ENCODE results near the gene GPRC5A. TPM values are rescaled to one million over a fixed set of nuclear protein-coding genes. Genes with fewer than 3 reads are reported as not detected.

Gene GPRC5A
- total and polyA plus RNA-seq, 2 of the 8 experiments (the other 6 are each of a cell fraction or from before 2014, with no cell fraction given) = 1.0 to 1.4 TPM

GRCh38 chr12:12885096-12885792 is 6.1 kb upstream of the GPRC5A start:
- Histone ChIP-seq H3K9ac (replicated peaks in 1 of 4; ENCODE audit: extremely low read depth in 1 of 4, low read depth in 3 of 4, low read length in 3 of 4) (no peak overlapping the region), H2BK5ac (ENCODE audit: low read depth, low read length) (no peak overlapping the region; the same call in 1 of the 2 replicates), H2BK120ac (replicated peaks; ENCODE audit: low read depth, low read length) (peak overlapping the region; percentile 25), H3K4me1 (replicated peaks in 1 of 4; ENCODE audit: control insufficient read depth in 3 of 4, insufficient read depth in 4 of 4, low read length in 3 of 4) (peaks cover 5 to 13% (median 9%) of the 10 kb centered on the region in 4 experiments; a peak in 6 of 7 replicates), H2AK5ac (ENCODE audit: low read depth, low read length) (peak overlapping the region; percentile 43), H2BK15ac (ENCODE audit: low read length) (0 out of 2 replicates have a peak overlapping the region, but pooled peaks have one; percentile 63), H3K27ac (ENCODE audit: low read depth, low read length) (no peak overlapping the region), H4K20me1 (replicated peaks in 1 of 2; ENCODE audit: control insufficient read depth in 1 of 2, insufficient read depth in 2 of 2, low read length in 2 of 2) (no peaks in the 10 kb centered on the region), H3K36me3 (ENCODE audit: control insufficient read depth in 2 of 4, insufficient read depth in 4 of 4, low read length in 3 of 4) (no peaks in the 10 kb centered on the region), H3K23ac (ENCODE audit: insufficient read length) (no peak overlapping the region), H3K79me1 (ENCODE audit: low read depth, low read length) (no peaks in the 10 kb centered on the region), H3K4ac (replicated peaks; ENCODE audit: insufficient read length, low read depth, low read length) (no peak overlapping the region), H3K23me2 (ENCODE audit: low read depth, low read length) (no peaks in the 10 kb centered on the region), H2BK20ac (ENCODE audit: low read length) (peak overlapping the region; percentile 2; the same call in 1 of the 2 replicates), H3K56ac (replicated peaks; ENCODE audit: insufficient read length, low read depth, low read length) (no peak overlapping the region), H3K27me3 (replicated peaks in 1 of 4; ENCODE audit: control insufficient read depth in 3 of 4, extremely low read depth in 1 of 4, insufficient read depth in 3 of 4, low read length in 3 of 4) (peaks cover 0 to 15% (median 7%) of the 10 kb centered on the region in 4 experiments; a peak in 5 of 7 replicates), H3K18ac (ENCODE audit: extremely low read depth, low read length) (peak overlapping the region; percentile 2), H2BK12ac (ENCODE audit: low read depth, low read length) (0 out of 2 replicates have a peak overlapping the region, but pooled peaks have one; percentile 70), H2AFZ (ENCODE audit: low read length) (peak overlapping the region; percentile 26; the same call in 1 of the 2 replicates), H4K8ac (ENCODE audit: extremely low read depth, insufficient read depth, low read length) (no peak overlapping the region), H3K9me3 (ENCODE audit: insufficient read depth in 2 of 2, low read depth in 1 of 2, low read length in 1 of 2) (no peaks in the 10 kb centered on the region), H3K4me2 (ENCODE audit: insufficient read depth in 1 of 2, low read depth in 2 of 2, low read length in 2 of 2) (peak overlapping the region; percentile 36 to 48; a peak in 3 of 4 replicates), H3K14ac (ENCODE audit: insufficient read length) (no peak overlapping the region), H3K79me2 (ENCODE audit: control insufficient read depth in 1 of 2, insufficient read depth in 2 of 2, low read length in 2 of 2) (no peaks in the 10 kb centered on the region), H4K91ac (replicated peaks; ENCODE audit: insufficient read length, low read length) (no peak overlapping the region), H3K4me3 (ENCODE audit: extremely low read depth in 1 of 4, insufficient read depth in 2 of 4, low read depth in 3 of 4, low read length in 4 of 4) (no peak overlapping the region), H4K5ac (ENCODE audit: insufficient read length, low read depth, low read length) (no peak overlapping the region)
- 31% methylated on average over 14 of the region's 14 CpGs; no CpG with 5 or more reads in 1 of the 2 experiments for WGBS, 2 experiments (ENCODE audit: extremely low coverage in 1 of 2, insufficient coverage in 1 of 2, insufficient read length in 1 of 2, insufficient replicate concordance in 2 of 2, low coverage in 1 of 2, low lambda C conversion rate in 2 of 2, missing lambda C conversion rate in 1 of 2)
- ChIA-PET POLR2A (ENCODE audit: partially characterized antibody) (no interaction called here), CTCF (ENCODE audit: partially characterized antibody) (interaction anchor here (0.6 to 1.0 kb wide), 2 partner anchors 327 to 386 kb away, joined by 4 to 5 read pairs; no protein-coding TSS in a partner anchor)
- DNase-seq (ENCODE audit: low read depth in 1 of 2, low spot score in 2 of 2) = peak in 1 of 2 experiments; percentile 61
- FAIRE-seq = no peak
- no peak for TF ChIP-seq CHD2 (IDR thresholded peaks at IDR 0.05; ENCODE audit: low read length)
- TF ChIP-seq JUN (IDR thresholded peaks at IDR 0.05; ENCODE audit: low read depth, low read length) = no peak
- no peak for TF ChIP-seq FOSL1 (IDR thresholded peaks at IDR 0.05; ENCODE audit: insufficient read depth, low read depth, low read length)
- TF ChIP-seq, protein P1, sequence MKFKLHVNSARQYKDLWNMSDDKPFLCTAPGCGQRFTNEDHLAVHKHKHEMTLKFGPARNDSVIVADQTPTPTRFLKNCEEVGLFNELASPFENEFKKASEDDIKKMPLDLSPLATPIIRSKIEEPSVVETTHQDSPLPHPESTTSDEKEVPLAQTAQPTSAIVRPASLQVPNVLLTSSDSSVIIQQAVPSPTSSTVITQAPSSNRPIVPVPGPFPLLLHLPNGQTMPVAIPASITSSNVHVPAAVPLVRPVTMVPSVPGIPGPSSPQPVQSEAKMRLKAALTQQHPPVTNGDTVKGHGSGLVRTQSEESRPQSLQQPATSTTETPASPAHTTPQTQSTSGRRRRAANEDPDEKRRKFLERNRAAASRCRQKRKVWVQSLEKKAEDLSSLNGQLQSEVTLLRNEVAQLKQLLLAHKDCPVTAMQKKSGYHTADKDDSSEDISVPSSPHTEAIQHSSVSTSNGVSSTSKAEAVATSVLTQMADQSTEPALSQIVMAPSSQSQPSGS (IDR thresholded peaks at IDR 0.05; ENCODE audit: low read length) = no peak
- TF ChIP-seq EP300 (IDR thresholded peaks at IDR 0.05; ENCODE audit: borderline replicate concordance in 1 of 2, low read depth in 2 of 2, low read length in 2 of 2) = no peak
- no peak for TF ChIP-seq RAD21 (IDR thresholded peaks at IDR 0.05 in 1 of 2, conservative IDR thresholded peaks at IDR 0.05 in 1 of 2; ENCODE audit: low read depth in 2 of 2, low read length in 2 of 2)
- no peak for TF ChIP-seq SP1 (IDR thresholded peaks at IDR 0.05; ENCODE audit: low read depth, low read length)
- TF ChIP-seq, protein P2, sequence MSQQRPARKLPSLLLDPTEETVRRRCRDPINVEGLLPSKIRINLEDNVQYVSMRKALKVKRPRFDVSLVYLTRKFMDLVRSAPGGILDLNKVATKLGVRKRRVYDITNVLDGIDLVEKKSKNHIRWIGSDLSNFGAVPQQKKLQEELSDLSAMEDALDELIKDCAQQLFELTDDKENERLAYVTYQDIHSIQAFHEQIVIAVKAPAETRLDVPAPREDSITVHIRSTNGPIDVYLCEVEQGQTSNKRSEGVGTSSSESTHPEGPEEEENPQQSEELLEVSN (IDR thresholded peaks at IDR 0.05) = peak; percentile 88
- TF ChIP-seq BCL11A (IDR thresholded peaks at IDR 0.05; ENCODE audit: low read depth in 2 of 2, low read length in 2 of 2) = no peak
